ENCODE data around the gene STARD3.

- TF ChIP-seq SP1 (IDR thresholded peaks at IDR 0.05) (no peak), TARDBP (IDR thresholded peaks at IDR 0.05) (no peak), BHLHE40 (IDR thresholded peaks at IDR 0.05; ENCODE audit: borderline replicate concordance) (no peak), PKNOX1 (IDR thresholded peaks at IDR 0.05) (no peak), HDGF (IDR thresholded peaks at IDR 0.05; ENCODE audit: borderline replicate concordance) (no peak), ARNT (IDR thresholded peaks at IDR 0.05) (no peak), FOXM1 (IDR thresholded peaks at IDR 0.05; ENCODE audit: borderline replicate concordance) (no peak), ELF4 (IDR thresholded peaks at IDR 0.05) (no peak), SUZ12 (IDR thresholded peaks at IDR 0.05) (no peak), FOXA1 (IDR thresholded peaks at IDR 0.05) (no peak), ZNF384 (IDR thresholded peaks at IDR 0.05) (no peak), NFRKB (IDR thresholded peaks at IDR 0.05) (no peak), FOXK2 (IDR thresholded peaks at IDR 0.05) (no peak)
These were observed 50.2 kb downstream of the STARD3 start for GRCh38 chr17:39687101-39687545.

All from HEK293T (cell line).